Osteocyte (in vitro differentiated cells): ENCODE measurements around the gene PHRF1. TPM values are rescaled to one million over a fixed set of nuclear protein-coding genes. Genes with fewer than 3 reads are reported as not detected.
A peak's percentile ranks its signal among the peaks of the same experiment; 100 is the strongest.

Experiments
- DNase-seq: peaks from one replicate; pipeline ENCODE4 v3.0.0; 2021; ENCODE audit warnings: mixed read lengths; ENCODE audit not compliant: unreplicated experiment; ENCODE audit errors: extremely low spot score
- H3K27ac Mint-ChIP-seq: one replicate; pipeline ENCODE4 v1.8.0; 2021; ENCODE audit warnings: mild to moderate bottlenecking, mixed read lengths; ENCODE audit not compliant: unreplicated experiment
- H3K27me3 Mint-ChIP-seq: one replicate; pipeline ENCODE4 v1.8.0; 2021; ENCODE audit warnings: mixed read lengths; ENCODE audit not compliant: unreplicated experiment
- H3K36me3 Mint-ChIP-seq: one replicate; pipeline ENCODE4 v1.8.0; 2021; ENCODE audit warnings: mixed read lengths; ENCODE audit not compliant: unreplicated experiment
- H3K4me1 Mint-ChIP-seq: one replicate; pipeline ENCODE4 v1.8.0; 2021; ENCODE audit warnings: mixed read lengths; ENCODE audit not compliant: unreplicated experiment
- H3K4me3 Mint-ChIP-seq: one replicate; pipeline ENCODE4 v1.8.0; 2021; ENCODE audit warnings: mild to moderate bottlenecking, moderate library complexity, mixed read lengths; ENCODE audit not compliant: unreplicated experiment
- H3K9me3 Mint-ChIP-seq: one replicate; pipeline ENCODE4 v1.8.0; 2021; ENCODE audit warnings: mixed read lengths; ENCODE audit not compliant: unreplicated experiment
- total RNA-seq: library from RNA; stranded (reverse); gene quantifications from 2 replicates; pipeline ENCODE4 v1.2.1, GENCODE V29; 2021
- TF ChIP-seq, protein P1 (sequence below): fragments of 200-600 bp; sonication (generic); IDR thresholded peaks from 2 replicates; pipeline ENCODE4 v1.5.0; 2021; ENCODE audit warnings: antibody characterized with exemption, mild to moderate bottlenecking, moderate library complexity

Gene PHRF1
- total RNA-seq, 1 donor from 2014 or later, result 31.5 TPM

DNA sequence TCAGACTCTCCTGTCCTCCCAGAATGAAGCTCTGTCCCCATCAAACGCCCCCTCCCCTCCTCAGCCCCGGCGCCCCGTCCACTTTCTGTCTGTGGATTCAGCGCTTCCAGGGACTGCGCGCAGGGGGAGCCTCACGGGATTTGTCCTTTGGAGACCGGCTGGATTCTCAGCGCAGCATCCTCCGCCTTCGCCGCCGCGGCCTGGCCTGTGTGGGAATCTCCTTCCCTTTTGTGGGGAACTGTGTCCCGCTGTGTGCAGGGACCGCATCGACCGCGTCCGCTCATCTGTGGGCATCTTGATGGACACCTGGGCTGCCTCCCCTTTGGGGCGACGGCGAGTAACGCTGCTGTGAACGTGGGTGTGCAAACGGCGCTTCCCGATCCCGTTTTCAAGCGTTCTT lies 51.8 kb downstream of the PHRF1 start:
- TF ChIP-seq, protein P1, sequence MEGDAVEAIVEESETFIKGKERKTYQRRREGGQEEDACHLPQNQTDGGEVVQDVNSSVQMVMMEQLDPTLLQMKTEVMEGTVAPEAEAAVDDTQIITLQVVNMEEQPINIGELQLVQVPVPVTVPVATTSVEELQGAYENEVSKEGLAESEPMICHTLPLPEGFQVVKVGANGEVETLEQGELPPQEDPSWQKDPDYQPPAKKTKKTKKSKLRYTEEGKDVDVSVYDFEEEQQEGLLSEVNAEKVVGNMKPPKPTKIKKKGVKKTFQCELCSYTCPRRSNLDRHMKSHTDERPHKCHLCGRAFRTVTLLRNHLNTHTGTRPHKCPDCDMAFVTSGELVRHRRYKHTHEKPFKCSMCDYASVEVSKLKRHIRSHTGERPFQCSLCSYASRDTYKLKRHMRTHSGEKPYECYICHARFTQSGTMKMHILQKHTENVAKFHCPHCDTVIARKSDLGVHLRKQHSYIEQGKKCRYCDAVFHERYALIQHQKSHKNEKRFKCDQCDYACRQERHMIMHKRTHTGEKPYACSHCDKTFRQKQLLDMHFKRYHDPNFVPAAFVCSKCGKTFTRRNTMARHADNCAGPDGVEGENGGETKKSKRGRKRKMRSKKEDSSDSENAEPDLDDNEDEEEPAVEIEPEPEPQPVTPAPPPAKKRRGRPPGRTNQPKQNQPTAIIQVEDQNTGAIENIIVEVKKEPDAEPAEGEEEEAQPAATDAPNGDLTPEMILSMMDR, result no peak
- peak overlapping the region; percentile 68 for H3K27ac Mint-ChIP-seq
- no peaks in the 10 kb centered on the region for H3K9me3 Mint-ChIP-seq
- no peak for DNase-seq
- peaks cover 4% of the 10 kb centered on the region for H3K36me3 Mint-ChIP-seq
- no peaks in the 10 kb centered on the region for H3K27me3 Mint-ChIP-seq
- peaks cover 20% of the 10 kb centered on the region for H3K4me1 Mint-ChIP-seq
- H3K4me3 Mint-ChIP-seq, result no peak overlapping the region

DNA sequence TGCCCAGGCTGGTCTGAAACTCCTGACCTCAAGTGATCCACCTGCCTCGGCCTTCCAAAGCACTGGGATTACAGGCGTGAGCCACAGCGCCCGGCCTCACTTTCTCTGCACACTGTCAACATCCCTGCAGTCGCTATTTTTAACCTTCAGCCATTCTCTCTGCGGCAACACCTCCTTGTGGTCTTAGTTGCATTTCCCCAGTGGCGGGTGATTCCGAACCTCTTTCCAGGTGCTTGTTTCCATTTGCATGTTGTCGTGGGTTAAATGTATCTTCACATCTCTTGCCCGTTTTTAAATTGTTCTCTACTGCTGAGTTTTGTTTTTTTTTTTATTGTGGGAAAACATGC lies 52.9 kb downstream of the PHRF1 start:
- no peaks in the 10 kb centered on the region for H3K27me3 Mint-ChIP-seq
- H3K36me3 Mint-ChIP-seq, result peaks cover 4% of the 10 kb centered on the region
- peaks cover 14% of the 10 kb centered on the region for H3K4me1 Mint-ChIP-seq
- H3K4me3 Mint-ChIP-seq, result no peak overlapping the region
- H3K9me3 Mint-ChIP-seq, result no peaks in the 10 kb centered on the region
- TF ChIP-seq, protein P1, result no peak
- no peak for DNase-seq
- peak overlapping the region; percentile 68 for H3K27ac Mint-ChIP-seq

DNA sequence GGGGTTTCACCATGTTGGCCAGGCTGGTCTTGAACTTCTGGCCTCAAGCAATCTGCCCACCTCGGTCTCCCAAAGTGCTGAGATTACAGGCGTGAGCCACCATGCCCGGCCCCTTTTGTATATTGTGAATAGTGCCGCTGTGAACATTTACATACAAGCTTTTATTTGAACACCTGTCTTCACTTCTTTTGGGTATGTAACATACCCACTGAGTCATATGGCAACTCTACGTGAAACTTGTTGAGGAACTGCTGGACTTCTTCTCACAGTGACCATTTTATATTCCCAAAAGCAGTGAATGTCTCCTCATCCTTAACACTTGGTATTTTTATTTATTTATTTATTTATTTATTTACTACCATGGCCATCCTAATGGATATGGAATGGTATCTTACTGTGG lies 54.6 kb downstream of the PHRF1 start:
- TF ChIP-seq, protein P1, result no peak
- H3K4me3 Mint-ChIP-seq, result no peak overlapping the region
- peaks cover 4% of the 10 kb centered on the region for H3K36me3 Mint-ChIP-seq
- peaks cover 14% of the 10 kb centered on the region for H3K4me1 Mint-ChIP-seq
- no peaks in the 10 kb centered on the region for H3K9me3 Mint-ChIP-seq
- no peak overlapping the region for H3K27ac Mint-ChIP-seq
- H3K27me3 Mint-ChIP-seq, result no peaks in the 10 kb centered on the region
- DNase-seq, result no peak

DNA sequence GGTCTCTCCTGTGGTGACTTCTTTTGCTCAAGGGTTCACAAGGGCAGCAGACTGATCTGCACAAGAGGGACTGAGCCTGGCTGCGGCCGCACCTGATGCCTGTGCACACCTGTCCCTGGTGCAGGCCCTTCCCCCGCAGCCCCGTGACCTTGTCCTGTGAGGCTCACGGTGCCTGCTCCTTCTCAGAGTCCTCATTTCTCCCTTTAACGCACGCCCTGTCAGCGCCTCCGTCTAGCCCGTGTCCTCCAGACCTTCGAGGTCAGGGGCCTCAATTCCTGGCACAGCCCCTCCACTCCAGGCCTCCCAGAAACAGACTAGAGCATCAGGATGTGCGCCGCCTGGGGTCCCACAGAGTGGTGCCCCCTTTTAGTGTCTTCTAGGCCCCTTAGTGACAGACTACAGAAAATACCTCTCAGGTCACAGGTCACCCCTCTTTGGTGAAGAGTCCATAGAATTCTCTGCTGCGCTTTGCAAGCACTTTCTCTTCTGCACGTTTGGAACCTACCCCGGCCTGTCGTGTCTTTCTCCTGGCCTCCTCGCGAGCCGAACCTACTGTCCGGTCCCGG lies 59.8 kb downstream of the PHRF1 start:
- Mint-ChIP-seq H3K27ac (no peak overlapping the region), H3K9me3 (no peaks in the 10 kb centered on the region), H3K27me3 (peaks cover 3% of the 10 kb centered on the region), H3K36me3 (peaks cover 6% of the 10 kb centered on the region), H3K4me1 (peaks cover 18% of the 10 kb centered on the region), H3K4me3 (no peak overlapping the region)
- TF ChIP-seq, protein P1, result no peak
- DNase-seq, result no peak

DNA sequence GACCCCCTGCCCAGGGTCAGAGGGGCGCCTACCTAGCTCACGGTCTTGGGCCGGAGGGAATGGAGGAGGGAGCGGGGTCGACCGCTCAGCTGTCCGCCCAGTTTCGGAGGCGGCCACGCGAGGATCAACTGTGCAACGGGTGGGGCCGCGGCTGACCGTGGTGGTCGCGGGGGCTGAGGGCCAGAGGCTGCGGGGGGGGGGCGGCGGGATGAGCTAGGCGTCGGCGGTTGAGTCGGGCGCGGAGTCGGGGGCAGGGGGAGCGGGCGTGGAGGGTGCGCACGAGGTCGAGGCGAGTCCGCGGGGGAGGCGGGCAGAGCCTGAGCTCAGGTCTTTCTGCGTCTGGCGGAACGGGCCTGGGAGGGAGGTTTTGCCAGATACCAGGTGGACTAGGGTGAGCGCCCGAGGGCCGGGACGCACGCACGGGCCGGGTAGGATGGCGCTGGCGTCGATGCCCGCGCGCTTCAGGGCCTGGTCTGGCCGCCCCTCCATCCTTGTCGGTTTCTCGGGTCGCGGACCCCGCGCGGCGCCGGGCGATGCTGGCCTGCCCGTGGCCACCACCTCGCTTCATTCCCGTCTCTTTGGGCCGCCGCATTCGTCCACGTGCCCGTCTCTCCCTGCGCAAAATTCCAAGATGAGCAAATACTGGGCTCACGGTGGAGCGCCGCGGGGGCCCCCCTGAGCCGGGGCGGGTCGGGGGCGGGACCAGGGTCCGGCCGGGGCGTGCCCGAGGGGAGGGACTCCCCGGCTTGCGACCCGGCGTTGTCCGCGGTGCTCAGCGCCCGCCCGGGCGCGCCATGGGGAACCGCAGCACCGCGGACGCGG lies 60.5 kb downstream of the PHRF1 start, which contains the start of gene DRD4:
Gene DRD4, plus strand, starts transcription at position 759 of the 822 bp plus-strand sequence. Its CDS starts 36 bp downstream, at position 795.
- no peak for DNase-seq
- H3K27ac Mint-ChIP-seq, result no peak within 1 kb of the TSS
- H3K36me3 Mint-ChIP-seq, result peaks cover 6% of the 10 kb centered on the region
- TF ChIP-seq, protein P1, result no peak
- H3K27me3 Mint-ChIP-seq, result peaks cover 3% of the 10 kb centered on the region
- peaks cover 25% of the 10 kb centered on the region for H3K4me1 Mint-ChIP-seq
- peak within 1 kb of the TSS; percentile 69 for H3K4me3 Mint-ChIP-seq
- H3K9me3 Mint-ChIP-seq, result no peaks in the 10 kb centered on the region
